ENCODE measurements around the gene RCOR1.

Gene RCOR1

DNA sequence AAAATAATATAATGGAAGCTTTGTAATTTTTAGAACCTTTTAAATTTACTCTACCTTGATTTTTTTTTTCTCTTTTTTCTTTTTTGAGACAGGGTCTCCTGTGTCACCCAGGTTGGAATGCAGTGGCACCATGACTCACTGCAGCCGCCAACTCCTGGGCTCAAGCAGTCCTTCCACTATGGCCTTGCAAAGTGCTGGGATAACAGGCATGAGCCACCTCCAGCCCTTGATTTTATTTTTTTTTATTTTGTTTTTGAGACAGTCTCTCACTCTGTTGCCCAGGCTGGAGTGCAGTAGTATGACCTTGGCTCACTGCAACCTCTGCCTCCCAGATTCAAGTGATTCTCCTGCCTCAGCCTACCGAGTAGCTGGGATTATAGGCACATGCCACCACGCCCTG lies 119.5 kb downstream of the RCOR1 start:
- TF ChIP-seq, protein P1, sequence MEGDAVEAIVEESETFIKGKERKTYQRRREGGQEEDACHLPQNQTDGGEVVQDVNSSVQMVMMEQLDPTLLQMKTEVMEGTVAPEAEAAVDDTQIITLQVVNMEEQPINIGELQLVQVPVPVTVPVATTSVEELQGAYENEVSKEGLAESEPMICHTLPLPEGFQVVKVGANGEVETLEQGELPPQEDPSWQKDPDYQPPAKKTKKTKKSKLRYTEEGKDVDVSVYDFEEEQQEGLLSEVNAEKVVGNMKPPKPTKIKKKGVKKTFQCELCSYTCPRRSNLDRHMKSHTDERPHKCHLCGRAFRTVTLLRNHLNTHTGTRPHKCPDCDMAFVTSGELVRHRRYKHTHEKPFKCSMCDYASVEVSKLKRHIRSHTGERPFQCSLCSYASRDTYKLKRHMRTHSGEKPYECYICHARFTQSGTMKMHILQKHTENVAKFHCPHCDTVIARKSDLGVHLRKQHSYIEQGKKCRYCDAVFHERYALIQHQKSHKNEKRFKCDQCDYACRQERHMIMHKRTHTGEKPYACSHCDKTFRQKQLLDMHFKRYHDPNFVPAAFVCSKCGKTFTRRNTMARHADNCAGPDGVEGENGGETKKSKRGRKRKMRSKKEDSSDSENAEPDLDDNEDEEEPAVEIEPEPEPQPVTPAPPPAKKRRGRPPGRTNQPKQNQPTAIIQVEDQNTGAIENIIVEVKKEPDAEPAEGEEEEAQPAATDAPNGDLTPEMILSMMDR (IDR thresholded peaks at IDR 0.05): no peak

GRCh38 chr14:102717276-102717675 lies 124.8 kb downstream of the RCOR1 start:
- TF ChIP-seq, protein P1 (IDR thresholded peaks at IDR 0.05): no peak

GRCh38 chr14:102722646-102723045 lies 130.2 kb downstream of the RCOR1 start:
- TF ChIP-seq, protein P1 (IDR thresholded peaks at IDR 0.05): no peak

- TF ChIP-seq, protein P1 (IDR thresholded peaks at IDR 0.05): no peak
Observed at GRCh38 chr14:102723650-102724049, 131.2 kb downstream of the RCOR1 start.

DNA sequence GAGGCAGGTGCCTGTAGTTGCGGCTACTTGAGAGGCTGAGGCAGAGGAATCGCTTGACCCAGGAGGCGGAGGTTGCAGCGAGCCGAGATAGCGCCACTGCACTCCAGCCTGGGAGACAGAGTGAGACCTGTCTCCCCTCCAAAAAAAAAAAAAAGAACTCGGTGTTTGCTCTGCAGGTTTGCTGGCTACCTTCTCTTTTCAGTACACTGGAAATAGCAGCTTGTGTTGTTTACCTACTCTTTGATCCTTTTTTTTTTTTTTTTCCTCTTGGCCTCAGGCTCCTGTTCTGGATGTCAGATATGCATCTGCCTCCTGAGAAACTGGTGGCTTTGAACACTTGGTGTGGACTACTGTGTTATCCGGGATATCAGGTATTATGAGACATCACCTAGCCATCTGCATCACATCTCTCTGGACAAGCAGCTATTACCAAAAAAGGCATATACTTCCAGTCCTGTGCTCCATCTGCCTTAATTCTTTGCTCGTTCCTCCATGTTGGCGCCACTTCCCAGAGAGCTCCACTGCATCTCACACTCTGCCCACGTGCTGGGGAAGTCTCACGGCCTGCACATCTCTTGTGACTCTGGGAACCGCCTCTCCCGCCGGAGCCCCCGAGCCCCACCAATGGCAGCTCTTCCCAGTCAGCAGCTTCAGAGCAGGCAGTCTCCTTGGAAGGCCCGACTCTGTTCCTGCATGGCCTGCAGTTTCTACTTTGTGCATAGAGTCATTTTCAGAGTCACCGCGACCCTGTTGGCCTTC lies 133.9 kb downstream of the RCOR1 start:
- TF ChIP-seq, protein P1 (IDR thresholded peaks at IDR 0.05): no peak

DNA sequence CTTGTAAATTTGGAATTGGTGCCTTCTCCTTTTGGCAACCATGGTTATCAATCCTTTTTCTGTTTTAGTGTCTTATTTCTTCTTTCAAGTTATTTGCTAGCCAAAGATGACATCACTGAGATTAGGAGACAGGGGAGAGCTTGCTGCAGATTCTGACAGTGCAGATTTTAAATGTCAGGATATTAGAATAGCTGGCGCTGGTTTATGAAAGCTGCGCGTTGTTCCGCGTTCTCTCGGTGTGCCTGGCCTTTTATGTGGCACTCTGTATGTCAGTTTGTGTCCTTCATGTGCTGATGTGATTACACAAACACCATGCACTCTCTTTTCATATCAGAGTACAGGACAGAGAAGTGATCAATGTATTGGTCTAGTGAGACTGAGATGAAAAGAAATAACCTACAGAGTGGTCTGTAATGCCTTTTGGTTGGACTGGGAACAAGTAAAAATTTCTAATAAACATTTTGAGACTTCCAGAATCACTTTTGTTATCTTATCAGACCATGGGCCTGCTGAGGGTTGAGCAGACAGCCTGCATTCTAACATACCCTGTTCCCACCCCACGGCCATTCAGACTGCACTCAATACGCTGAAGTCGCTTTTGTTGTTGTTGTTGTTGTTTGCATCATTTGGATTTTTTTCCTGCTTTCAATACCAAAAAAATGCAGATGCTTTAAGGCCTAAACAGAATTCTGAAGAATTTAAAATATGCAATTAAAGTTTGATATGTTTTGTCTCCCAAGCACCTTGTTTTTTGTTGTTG lies 135.1 kb downstream of the RCOR1 start:
- TF ChIP-seq, protein P1 (IDR thresholded peaks at IDR 0.05): no peak

GRCh38 chr14:102728501-102728900 lies 136.1 kb downstream of the RCOR1 start:
- TF ChIP-seq, protein P1 (IDR thresholded peaks at IDR 0.05): no peak

Measured in LNCAP (cell line).